Measurements from ENCODE around the gene SPAG16.

SPAG16 gene

GRCh38 chr2:213627054-213627710 lies 342.9 kb downstream of the SPAG16 start:
- no peak for TF ChIP-seq CTCF (conservative IDR thresholded peaks at IDR 0.05; ENCODE audit: control insufficient read depth, insufficient read depth, low read depth, low read length)
- no peak for DNase-seq (ENCODE audit: low read depth)
- H3K4me3 ChIP-seq (ENCODE audit: control insufficient read depth, low read depth, low read length) = no peak overlapping the region

- TF ChIP-seq CTCF (conservative IDR thresholded peaks at IDR 0.05; ENCODE audit: control insufficient read depth, insufficient read depth, low read depth, low read length) = no peak
- H3K4me3 ChIP-seq (ENCODE audit: control insufficient read depth, low read depth, low read length) = no peak overlapping the region
- no peak for DNase-seq (ENCODE audit: low read depth)
Observed at GRCh38 chr2:213627835-213628460, 343.7 kb downstream of the SPAG16 start.

GRCh38 chr2:213640738-213641425 lies 356.6 kb downstream of the SPAG16 start:
- no peak for TF ChIP-seq CTCF (conservative IDR thresholded peaks at IDR 0.05; ENCODE audit: control insufficient read depth, insufficient read depth, low read depth, low read length)
- no peak overlapping the region for H3K4me3 ChIP-seq (ENCODE audit: control insufficient read depth, low read depth, low read length)
- DNase-seq (ENCODE audit: low read depth) = no peak

- no peak for DNase-seq (ENCODE audit: low read depth)
- no peak overlapping the region for H3K4me3 ChIP-seq (ENCODE audit: control insufficient read depth, low read depth, low read length)
- TF ChIP-seq CTCF (conservative IDR thresholded peaks at IDR 0.05; ENCODE audit: control insufficient read depth, insufficient read depth, low read depth, low read length) = no peak
Observed at GRCh38 chr2:213644926-213645325, 360.7 kb downstream of the SPAG16 start.

GRCh38 chr2:213649176-213649575 lies 364.9 kb downstream of the SPAG16 start:
- no peak for TF ChIP-seq CTCF (conservative IDR thresholded peaks at IDR 0.05; ENCODE audit: control insufficient read depth, insufficient read depth, low read depth, low read length)
- no peak overlapping the region for H3K4me3 ChIP-seq (ENCODE audit: control insufficient read depth, low read depth, low read length)
- no peak for DNase-seq (ENCODE audit: low read depth)

- H3K4me3 ChIP-seq (ENCODE audit: control insufficient read depth, low read depth, low read length) = no peak overlapping the region
- DNase-seq (ENCODE audit: low read depth) = no peak
- TF ChIP-seq CTCF (conservative IDR thresholded peaks at IDR 0.05; ENCODE audit: control insufficient read depth, insufficient read depth, low read depth, low read length) = no peak
Observed at GRCh38 chr2:213664817-213665216, 380.6 kb downstream of the SPAG16 start.
